22Rv1 (cell line): ENCODE data around the gene CTDP1.

Source experiments
- ZFX ChIP-seq: fragments of 450-650 bp; IDR thresholded peaks from 2 replicates; pipeline ENCODE4 v1.6.1; 2017; ENCODE audit warnings: antibody characterized with exemption, borderline replicate concordance
- TF ChIP-seq, protein P1 (sequence below): fragments of 450-650 bp; IDR thresholded peaks from 2 replicates; pipeline ENCODE4 v1.5.1; 2017; ENCODE audit warnings: mild to moderate bottlenecking

GRCh38 chr18:79677840-79678239, 1.8 kb upstream of the CTDP1 start:
- TF ChIP-seq, protein P1, sequence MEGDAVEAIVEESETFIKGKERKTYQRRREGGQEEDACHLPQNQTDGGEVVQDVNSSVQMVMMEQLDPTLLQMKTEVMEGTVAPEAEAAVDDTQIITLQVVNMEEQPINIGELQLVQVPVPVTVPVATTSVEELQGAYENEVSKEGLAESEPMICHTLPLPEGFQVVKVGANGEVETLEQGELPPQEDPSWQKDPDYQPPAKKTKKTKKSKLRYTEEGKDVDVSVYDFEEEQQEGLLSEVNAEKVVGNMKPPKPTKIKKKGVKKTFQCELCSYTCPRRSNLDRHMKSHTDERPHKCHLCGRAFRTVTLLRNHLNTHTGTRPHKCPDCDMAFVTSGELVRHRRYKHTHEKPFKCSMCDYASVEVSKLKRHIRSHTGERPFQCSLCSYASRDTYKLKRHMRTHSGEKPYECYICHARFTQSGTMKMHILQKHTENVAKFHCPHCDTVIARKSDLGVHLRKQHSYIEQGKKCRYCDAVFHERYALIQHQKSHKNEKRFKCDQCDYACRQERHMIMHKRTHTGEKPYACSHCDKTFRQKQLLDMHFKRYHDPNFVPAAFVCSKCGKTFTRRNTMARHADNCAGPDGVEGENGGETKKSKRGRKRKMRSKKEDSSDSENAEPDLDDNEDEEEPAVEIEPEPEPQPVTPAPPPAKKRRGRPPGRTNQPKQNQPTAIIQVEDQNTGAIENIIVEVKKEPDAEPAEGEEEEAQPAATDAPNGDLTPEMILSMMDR, result no peak
- TF ChIP-seq ZFX, result no peak
